ENCODE results near the gene EVI5.

DNA sequence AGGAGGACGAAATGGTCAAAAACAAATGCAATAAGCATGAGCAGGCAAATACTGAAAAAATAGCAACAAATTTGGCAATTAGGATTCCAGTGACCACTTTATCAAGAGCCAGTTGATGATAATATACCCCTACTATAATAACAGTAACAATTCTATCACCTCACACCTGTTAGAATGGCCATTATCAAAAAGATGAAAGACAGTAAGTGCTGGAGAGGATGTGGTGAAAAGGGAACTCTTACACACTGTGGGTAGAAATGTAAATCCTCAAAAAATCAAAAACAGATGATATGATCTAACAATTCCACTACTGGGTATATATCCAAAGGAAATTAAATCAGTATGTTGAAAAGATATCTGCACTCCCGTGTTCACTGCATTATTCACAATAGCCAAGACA, 183.9 kb downstream of the EVI5 start:
- TF ChIP-seq, protein P1, sequence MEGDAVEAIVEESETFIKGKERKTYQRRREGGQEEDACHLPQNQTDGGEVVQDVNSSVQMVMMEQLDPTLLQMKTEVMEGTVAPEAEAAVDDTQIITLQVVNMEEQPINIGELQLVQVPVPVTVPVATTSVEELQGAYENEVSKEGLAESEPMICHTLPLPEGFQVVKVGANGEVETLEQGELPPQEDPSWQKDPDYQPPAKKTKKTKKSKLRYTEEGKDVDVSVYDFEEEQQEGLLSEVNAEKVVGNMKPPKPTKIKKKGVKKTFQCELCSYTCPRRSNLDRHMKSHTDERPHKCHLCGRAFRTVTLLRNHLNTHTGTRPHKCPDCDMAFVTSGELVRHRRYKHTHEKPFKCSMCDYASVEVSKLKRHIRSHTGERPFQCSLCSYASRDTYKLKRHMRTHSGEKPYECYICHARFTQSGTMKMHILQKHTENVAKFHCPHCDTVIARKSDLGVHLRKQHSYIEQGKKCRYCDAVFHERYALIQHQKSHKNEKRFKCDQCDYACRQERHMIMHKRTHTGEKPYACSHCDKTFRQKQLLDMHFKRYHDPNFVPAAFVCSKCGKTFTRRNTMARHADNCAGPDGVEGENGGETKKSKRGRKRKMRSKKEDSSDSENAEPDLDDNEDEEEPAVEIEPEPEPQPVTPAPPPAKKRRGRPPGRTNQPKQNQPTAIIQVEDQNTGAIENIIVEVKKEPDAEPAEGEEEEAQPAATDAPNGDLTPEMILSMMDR (conservative IDR thresholded peaks at IDR 0.05; ENCODE audit: low read depth, low read length) = no peak
- TF ChIP-seq EZH2 (IDR thresholded peaks at IDR 0.05; ENCODE audit: low read length, unreplicated experiment) = no peak

All from PC-3 (cell line).